Fibroblast of villous mesenchyme (primary cell): ENCODE data around the gene PXYLP1. TPM values are rescaled to one million over a fixed set of nuclear protein-coding genes. Genes with fewer than 3 reads are reported as not detected.

Experiments used
- DNase-seq: peaks from one replicate; pipeline ENCODE4 v3.0.0-alpha.2; 2010; ENCODE audit warnings: low read depth
- H3K4me3 ChIP-seq: 2 replicates; pipeline ENCODE4 v1.5.1; 2011; ENCODE audit warnings: low read depth, mild to moderate bottlenecking, low read length
- total RNA-seq: library from RNA; depleted of rRNA; stranded (reverse); fragments of >200 nt; gene quantifications from 2 replicates; pipeline ENCODE4 v1.2.3, GENCODE V29; 2012
- TF ChIP-seq, protein P1 (sequence below): IDR thresholded peaks from 2 replicates; pipeline ENCODE4 v1.5.1; 2012; ENCODE audit warnings: low read depth, mild to moderate bottlenecking, low read length; ENCODE audit not compliant: insufficient read depth

The PXYLP1 gene
- total RNA-seq, 1 donor = 3.5 TPM

DNA sequence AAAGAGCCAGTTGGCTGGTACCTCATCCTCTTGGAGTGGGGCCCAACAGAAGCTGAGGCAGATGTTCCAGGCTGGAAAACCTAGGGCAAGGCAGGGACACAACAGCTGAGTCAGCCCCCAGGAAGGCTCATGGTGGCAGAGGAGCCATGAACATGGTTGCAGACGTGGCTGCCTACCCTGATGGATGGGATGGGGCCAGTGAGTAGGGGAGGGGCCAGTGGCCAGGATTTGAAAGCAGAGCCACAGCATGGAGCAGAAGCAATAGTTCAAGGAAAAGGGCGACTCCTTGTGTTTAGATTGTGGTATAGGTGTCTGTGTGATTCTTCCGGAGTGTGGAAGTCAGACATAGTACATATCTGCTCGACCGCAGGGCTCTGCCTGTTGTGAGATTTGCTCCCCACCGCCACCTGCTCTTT, 24.2 kb downstream of the PXYLP1 start:
- TF ChIP-seq, protein P1, sequence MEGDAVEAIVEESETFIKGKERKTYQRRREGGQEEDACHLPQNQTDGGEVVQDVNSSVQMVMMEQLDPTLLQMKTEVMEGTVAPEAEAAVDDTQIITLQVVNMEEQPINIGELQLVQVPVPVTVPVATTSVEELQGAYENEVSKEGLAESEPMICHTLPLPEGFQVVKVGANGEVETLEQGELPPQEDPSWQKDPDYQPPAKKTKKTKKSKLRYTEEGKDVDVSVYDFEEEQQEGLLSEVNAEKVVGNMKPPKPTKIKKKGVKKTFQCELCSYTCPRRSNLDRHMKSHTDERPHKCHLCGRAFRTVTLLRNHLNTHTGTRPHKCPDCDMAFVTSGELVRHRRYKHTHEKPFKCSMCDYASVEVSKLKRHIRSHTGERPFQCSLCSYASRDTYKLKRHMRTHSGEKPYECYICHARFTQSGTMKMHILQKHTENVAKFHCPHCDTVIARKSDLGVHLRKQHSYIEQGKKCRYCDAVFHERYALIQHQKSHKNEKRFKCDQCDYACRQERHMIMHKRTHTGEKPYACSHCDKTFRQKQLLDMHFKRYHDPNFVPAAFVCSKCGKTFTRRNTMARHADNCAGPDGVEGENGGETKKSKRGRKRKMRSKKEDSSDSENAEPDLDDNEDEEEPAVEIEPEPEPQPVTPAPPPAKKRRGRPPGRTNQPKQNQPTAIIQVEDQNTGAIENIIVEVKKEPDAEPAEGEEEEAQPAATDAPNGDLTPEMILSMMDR = peak; percentile 40
- H3K4me3 ChIP-seq = no peak overlapping the region
- peak; percentile 35 for DNase-seq

DNA sequence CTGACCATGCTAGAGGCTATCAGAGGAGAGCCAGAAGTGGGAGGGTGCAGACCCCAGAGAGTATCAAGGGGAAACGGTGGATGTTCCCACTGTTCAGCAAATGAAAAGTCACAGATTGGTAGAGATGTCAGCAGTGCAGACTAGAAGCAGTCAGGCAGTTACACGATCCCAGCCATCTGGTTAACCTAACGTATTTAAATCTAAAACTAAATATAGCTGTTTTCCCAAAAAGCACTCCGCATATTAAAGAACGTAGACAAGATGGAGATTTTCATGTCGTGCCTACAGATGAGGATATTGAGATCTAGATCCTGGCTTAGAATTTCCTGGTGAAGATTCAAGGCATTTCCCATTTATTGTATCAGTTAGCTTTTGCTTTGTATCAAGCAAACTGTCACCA, 25.2 kb downstream of the PXYLP1 start:
- DNase-seq = no peak
- TF ChIP-seq, protein P1 = no peak

DNA sequence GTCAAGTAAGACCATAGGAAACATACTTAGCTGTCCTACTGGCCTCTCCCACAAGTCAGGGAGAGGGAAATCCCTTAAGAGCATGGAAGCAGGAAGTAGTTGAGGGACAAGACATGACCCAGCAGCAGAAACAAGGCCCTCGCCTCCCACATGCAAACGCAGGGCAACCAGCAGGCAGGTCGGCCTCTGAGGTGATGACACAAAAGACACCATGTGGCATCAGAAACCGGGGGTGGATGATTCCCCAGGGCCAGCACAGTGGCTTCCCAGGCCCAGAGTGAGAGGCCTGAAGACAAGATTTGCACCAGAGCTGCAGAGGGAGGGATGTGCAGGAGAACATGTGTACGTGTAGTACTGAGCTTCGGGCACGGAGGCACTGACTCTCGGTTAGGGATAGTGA, 26.3 kb downstream of the PXYLP1 start:
- TF ChIP-seq, protein P1 = no peak
- no peak for DNase-seq
- no peak overlapping the region for H3K4me3 ChIP-seq

More for the DNA sequence above, 25.2 kb downstream of the PXYLP1 start:
- no peak overlapping the region for H3K4me3 ChIP-seq

DNA sequence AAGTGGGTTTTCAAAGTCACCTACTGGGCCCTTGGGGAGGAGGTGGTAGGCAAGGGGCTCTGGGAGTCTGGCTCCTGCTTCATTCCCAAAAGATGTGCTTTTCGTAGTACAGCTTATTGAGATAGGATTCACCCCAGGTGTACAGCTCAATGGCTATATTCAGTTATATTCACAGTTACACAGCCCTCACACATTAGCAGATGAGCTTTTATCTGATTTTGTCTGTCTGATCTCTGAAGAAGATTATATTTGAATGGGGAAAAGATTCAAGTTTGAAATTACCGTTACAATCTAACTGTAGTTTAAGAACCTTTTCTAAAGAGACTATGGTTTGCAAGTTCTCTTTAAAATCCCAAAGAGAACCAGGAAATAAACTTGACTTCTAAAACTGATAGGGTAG, 27.3 kb downstream of the PXYLP1 start:
- no peak overlapping the region for H3K4me3 ChIP-seq
- no peak for DNase-seq
- TF ChIP-seq, protein P1 = no peak

DNA sequence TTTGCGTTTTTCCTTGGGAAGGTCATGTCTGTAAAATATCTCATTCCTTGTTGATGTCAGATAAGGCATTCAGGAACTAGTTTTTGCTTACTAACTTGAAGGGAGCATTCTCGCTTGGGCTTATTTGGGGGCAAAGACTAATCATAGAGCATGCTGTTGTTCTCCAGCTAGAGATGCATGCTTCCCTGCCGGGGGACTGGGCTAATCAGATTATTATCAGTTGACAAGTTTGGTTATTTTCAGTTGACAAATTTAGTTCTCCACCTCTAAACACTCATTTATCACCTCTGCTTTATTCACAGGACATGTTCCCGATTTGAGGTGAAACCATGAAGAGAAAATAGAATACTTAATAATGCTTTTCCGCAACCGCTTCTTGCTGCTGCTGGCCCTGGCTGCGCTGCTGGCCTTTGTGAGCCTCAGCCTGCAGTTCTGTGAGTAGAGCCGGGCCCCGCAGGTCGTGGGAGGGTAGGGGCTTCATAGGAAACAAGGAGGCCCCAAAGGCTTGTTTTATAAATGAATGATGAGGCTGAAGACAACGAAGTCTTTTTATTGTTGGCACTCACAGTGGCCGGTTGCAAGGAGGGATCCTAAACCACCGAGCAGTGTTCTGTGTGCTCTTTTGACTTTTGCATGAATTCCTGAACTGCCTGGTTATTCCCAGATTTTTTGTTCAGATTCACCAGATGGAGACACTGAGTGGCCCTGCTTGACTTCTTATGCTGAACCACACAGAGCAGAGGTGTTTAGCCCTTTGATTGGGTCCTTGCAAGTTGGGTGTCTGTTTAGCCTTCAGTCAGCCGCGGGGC, 28.4 kb downstream of the PXYLP1 start:
- no peak for DNase-seq
- no peak overlapping the region for H3K4me3 ChIP-seq
- TF ChIP-seq, protein P1 = no peak

DNA sequence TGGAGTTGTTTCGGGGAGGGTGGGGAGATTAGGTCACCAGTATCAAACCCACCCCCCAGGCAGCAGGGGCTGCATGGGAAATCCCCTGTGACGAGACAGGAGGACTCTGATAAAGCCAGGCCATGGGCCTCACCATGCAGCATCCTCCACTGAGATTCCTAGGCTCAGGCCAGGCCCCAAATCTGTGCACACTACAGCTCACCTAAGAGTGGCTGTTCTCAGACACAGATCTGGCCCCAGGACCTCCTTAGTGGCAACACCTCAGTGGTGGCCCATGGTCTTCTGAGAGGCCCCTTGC, 29.0 kb downstream of the PXYLP1 start:
- H3K4me3 ChIP-seq = no peak overlapping the region
- no peak for DNase-seq
- TF ChIP-seq, protein P1 = no peak
